Left lung (tissue), 10 donors: ENCODE results near the gene IMMP2L. TPM values are rescaled to one million over a fixed set of nuclear protein-coding genes. Genes with fewer than 3 reads are reported as not detected.

Experiments
- ATAC-seq: fragments of 200-7000 bp; cut with Tn5 transposase; one replicate; pipeline ENCODE4 v1.9.1; 2020; ENCODE audit warnings: moderate library complexity
- DNase-seq, 4 donors: peaks; one replicate each; pipeline ENCODE4 v3.0.0-alpha.2; 2013 to 2020
- H3K27ac ChIP-seq, 2 donors: fragments of 200-600 bp; sonication (generic) in 1 of 2; one replicate each; pipeline versions ENCODE4 v1.5.0 to v1.8.0; 2020 to 2021
- H3K27me3 ChIP-seq, 2 donors: fragments of 200-600 bp; sonication (generic) in 1 of 2; one replicate each; pipeline versions ENCODE4 v1.5.0 to v1.8.0; 2020 to 2021
- H3K36me3 ChIP-seq, 2 donors: fragments of 200-600 bp; sonication (generic) in 1 of 2; one replicate each; pipeline versions ENCODE4 v1.5.0 to v1.8.0; 2020 to 2021
- H3K4me1 ChIP-seq, 2 donors: fragments of 200-600 bp; one replicate each; pipeline ENCODE4 v1.8.0; 2021
- H3K4me3 ChIP-seq, 2 donors: fragments of 200-600 bp; sonication (generic) in 1 of 2; one replicate each; pipeline versions ENCODE4 v1.5.0 to v1.8.0; 2020 to 2021; ENCODE audit warnings: mild to moderate bottlenecking in 1 of 2
- H3K9me3 ChIP-seq, 2 donors: fragments of 200-600 bp; sonication (generic) in 1 of 2; one replicate each; pipeline versions ENCODE4 v1.5.0 to v1.8.0; 2020 to 2021
- CTCF ChIP-seq, 2 donors: fragments of 200-600 bp; sonication (generic) in 1 of 2; IDR thresholded peaks; one replicate each; pipeline versions ENCODE4 v1.5.0 to v1.8.0; 2021; ENCODE audit warnings: antibody characterized with exemption in 2 of 2
- intact Hi-C, 2 donors: fragments of 100-400 bp; cut with DNase I; formaldehyde crosslinking; loops; one replicate each; pipeline versions ENCODE4 v1.11.2 to v1.14.2; 2022
- polyA plus RNA-seq, 6 donors: library from polyadenylated mRNA; unstranded; fragments of 120-200 nt; gene quantifications; one replicate each; pipeline ENCODE4 v1.2.1, GENCODE V29; 2013; ENCODE audit not compliant: insufficient read length in 6 of 6
- total RNA-seq, 2 donors: library from RNA; stranded (reverse); fragmentation: NEBNext Ultra II Directional; extraction: Animal tissue kit (Norgen Biotek cat#: 25700); gene quantifications; one replicate each; pipeline ENCODE4 v1.2.1, GENCODE V29; 2021
- donor health status: DM: no; HTN: yes; CAD: no.
- donor health status: DM: no; HTN: no; CAD: no.

The IMMP2L gene
- total and polyA plus RNA-seq, 8 donors, result 10.3 to 30.1 (median 25.7) TPM

- H3K4me1 ChIP-seq, result no peaks in the 10 kb centered on the region
- no peaks in the 10 kb centered on the region for H3K36me3 ChIP-seq
- DNase-seq (no peak), ATAC-seq (no peak)
- peaks cover 0 to 6% of the 10 kb centered on the region in 2 donors for H3K9me3 ChIP-seq
- H3K4me3 ChIP-seq, result no peak overlapping the region
- H3K27me3 ChIP-seq, result no peaks in the 10 kb centered on the region
- H3K27ac ChIP-seq, result no peak overlapping the region
- intact Hi-C loops, result no loop called here
- TF ChIP-seq CTCF (IDR thresholded peaks at IDR 0.05), result no peak
Observed at GRCh38 chr7:111394891-111395290, 167.4 kb downstream of the IMMP2L start.

- H3K4me1 ChIP-seq, result no peaks in the 10 kb centered on the region
- ATAC-seq (peak; percentile 31), DNase-seq (no peak)
- no peak overlapping the region for H3K4me3 ChIP-seq
- peak overlapping the region in 1 of 2 donors; percentile 9 for H3K27ac ChIP-seq
- no peak for TF ChIP-seq CTCF (IDR thresholded peaks at IDR 0.05)
- no peaks in the 10 kb centered on the region for H3K36me3 ChIP-seq
- intact Hi-C loops, result no loop called here
- H3K9me3 ChIP-seq, result peaks cover 0 to 11% of the 10 kb centered on the region in 2 donors
- H3K27me3 ChIP-seq, result no peaks in the 10 kb centered on the region
Observed at GRCh38 chr7:111393011-111393754, 169.1 kb downstream of the IMMP2L start.

GRCh38 chr7:111392294-111392693, 170.0 kb downstream of the IMMP2L start:
- DNase-seq, result no peak
- no peak overlapping the region for H3K4me3 ChIP-seq

GRCh38 chr7:111390000-111390399, 172.3 kb downstream of the IMMP2L start:
- Histone ChIP-seq H3K9me3 (peaks cover 0 to 6% of the 10 kb centered on the region in 2 donors), H3K36me3 (no peaks in the 10 kb centered on the region), H3K27ac (no peak overlapping the region), H3K4me1 (no peaks in the 10 kb centered on the region), H3K27me3 (no peaks in the 10 kb centered on the region), H3K4me3 (no peak overlapping the region)
- intact Hi-C loops, result no loop called here
- ATAC-seq (no peak), DNase-seq (peak in 1 of 4 donors; percentile 22)
- TF ChIP-seq CTCF (IDR thresholded peaks at IDR 0.05), result no peak

More at GRCh38 chr7:111392294-111392693, 170.0 kb downstream of the IMMP2L start:
- Histone ChIP-seq H3K27ac (no peak overlapping the region), H3K4me1 (no peaks in the 10 kb centered on the region), H3K36me3 (no peaks in the 10 kb centered on the region), H3K27me3 (no peaks in the 10 kb centered on the region), H3K9me3 (peaks cover 0 to 11% of the 10 kb centered on the region in 2 donors)
- intact Hi-C loops, result no loop called here
- no peak for TF ChIP-seq CTCF (IDR thresholded peaks at IDR 0.05)
- peak; percentile 93 for ATAC-seq

- Histone ChIP-seq H3K9me3 (peaks cover 0 to 6% of the 10 kb centered on the region in 2 donors), H3K4me3 (no peak overlapping the region), H3K27ac (no peak overlapping the region), H3K36me3 (no peaks in the 10 kb centered on the region), H3K4me1 (no peaks in the 10 kb centered on the region), H3K27me3 (no peaks in the 10 kb centered on the region)
- ATAC-seq (no peak), DNase-seq (no peak)
- TF ChIP-seq CTCF (IDR thresholded peaks at IDR 0.05), result no peak
- intact Hi-C loops, result no loop called here
Observed at GRCh38 chr7:111388912-111389311, 173.4 kb downstream of the IMMP2L start.
